Central memory CD8-positive, alpha-beta T cell (primary cell): ENCODE results near the gene MYORG.
A peak's percentile ranks its signal among the peaks of the same experiment; 100 is the strongest.

Experiments used
- ATAC-seq: fragments of 150-1000 bp; cut with Tn5 transposase; replicated peaks from 2 replicates; pipeline ENCODE4 v1.10.0; 2022; ENCODE audit warnings: mild to moderate bottlenecking, moderate FRiP score, moderate number of reproducible peaks; ENCODE audit not compliant: poor library complexity, severe bottlenecking; ENCODE audit errors: extremely low read depth
- DNase-seq, 2 donors: peaks; one replicate each; pipeline ENCODE4 v3.0.0; 2021; ENCODE audit warnings: low spot score in 2 of 2
- H3K27ac Mint-ChIP-seq: one replicate; pipeline ENCODE4 v1.8.0; 2022; ENCODE audit warnings: low read depth, mild to moderate bottlenecking, moderate library complexity, mixed read lengths
- H3K27me3 Mint-ChIP-seq: one replicate; pipeline ENCODE4 v1.8.0; 2022; ENCODE audit warnings: mixed read lengths
- H3K36me3 Mint-ChIP-seq: one replicate; pipeline ENCODE4 v1.8.0; 2022; ENCODE audit warnings: mild to moderate bottlenecking, moderate library complexity, mixed read lengths; ENCODE audit not compliant: insufficient read depth
- H3K4me1 Mint-ChIP-seq: one replicate; pipeline ENCODE4 v1.8.0; 2022; ENCODE audit warnings: mixed read lengths
- H3K4me3 Mint-ChIP-seq: one replicate; pipeline ENCODE4 v1.8.0; 2022; ENCODE audit warnings: mild to moderate bottlenecking, moderate library complexity, mixed read lengths
- H3K9me3 Mint-ChIP-seq: one replicate; pipeline ENCODE4 v1.8.0; 2022; ENCODE audit warnings: mixed read lengths

Gene MYORG

GRCh38 chr9:34334337-34334824 lies 42.3 kb downstream of the MYORG start:
- Mint-ChIP-seq H3K27me3 (no peaks in the 10 kb centered on the region), H3K4me1 (peaks cover 27% of the 10 kb centered on the region), H3K4me3 (no peak overlapping the region), H3K36me3 (peaks cover 14% of the 10 kb centered on the region), H3K9me3 (no peaks in the 10 kb centered on the region), H3K27ac (no peak overlapping the region)
- no peak for ATAC-seq
- no peak for DNase-seq

- no peak for ATAC-seq
- H3K9me3 Mint-ChIP-seq = no peaks in the 10 kb centered on the region
- no peak for DNase-seq
- H3K4me3 Mint-ChIP-seq = no peak overlapping the region
- peaks cover 27% of the 10 kb centered on the region for H3K4me1 Mint-ChIP-seq
- H3K27ac Mint-ChIP-seq = no peak overlapping the region
- H3K27me3 Mint-ChIP-seq = no peaks in the 10 kb centered on the region
- peaks cover 13% of the 10 kb centered on the region for H3K36me3 Mint-ChIP-seq
Observed at GRCh38 chr9:34333836-34334235, 42.9 kb downstream of the MYORG start.

GRCh38 chr9:34332076-34332964 lies 44.4 kb downstream of the MYORG start:
- H3K27ac Mint-ChIP-seq = no peak overlapping the region
- no peak for DNase-seq
- ATAC-seq = no peak
- H3K4me3 Mint-ChIP-seq = peak overlapping the region; percentile 13
- H3K36me3 Mint-ChIP-seq = peaks cover 15% of the 10 kb centered on the region
- H3K4me1 Mint-ChIP-seq = peaks cover 27% of the 10 kb centered on the region
- no peaks in the 10 kb centered on the region for H3K27me3 Mint-ChIP-seq
- no peaks in the 10 kb centered on the region for H3K9me3 Mint-ChIP-seq

- H3K9me3 Mint-ChIP-seq = no peaks in the 10 kb centered on the region
- no peak overlapping the region for H3K27ac Mint-ChIP-seq
- H3K27me3 Mint-ChIP-seq = no peaks in the 10 kb centered on the region
- peaks cover 10% of the 10 kb centered on the region for H3K36me3 Mint-ChIP-seq
- ATAC-seq (no peak), DNase-seq (no peak)
- no peak overlapping the region for H3K4me3 Mint-ChIP-seq
- H3K4me1 Mint-ChIP-seq = peaks cover 27% of the 10 kb centered on the region
Observed at GRCh38 chr9:34331196-34331595, 45.5 kb downstream of the MYORG start.

- H3K27ac Mint-ChIP-seq = peak within 1 kb of the TSS; percentile 98
- H3K4me1 Mint-ChIP-seq = peaks cover 27% of the 10 kb centered on the region
- DNase-seq = peak; percentile 85 to 96
- peak within 1 kb of the TSS; percentile 94 for H3K4me3 Mint-ChIP-seq
- no peaks in the 10 kb centered on the region for H3K9me3 Mint-ChIP-seq
- peaks cover 8% of the 10 kb centered on the region for H3K36me3 Mint-ChIP-seq
- ATAC-seq = peak; percentile 94
- no peaks in the 10 kb centered on the region for H3K27me3 Mint-ChIP-seq
Observed at GRCh38 chr9:34328987-34329832, 47.5 kb downstream of the MYORG start, which contains the start of the genes KIF24 and NUDT2. KIF24 (minus strand) TSS chr9:34329268; CDS start chr9:34311346, 17,922 bp downstream. NUDT2 (plus strand) TSS chr9:34329569; CDS start chr9:34339040, 9,471 bp downstream.

- Mint-ChIP-seq H3K27me3 (no peaks in the 10 kb centered on the region), H3K4me3 (peak overlapping the region; percentile 94), H3K27ac (peak overlapping the region; percentile 98), H3K36me3 (peaks cover 8% of the 10 kb centered on the region), H3K9me3 (no peaks in the 10 kb centered on the region), H3K4me1 (peaks cover 27% of the 10 kb centered on the region)
- no peak for ATAC-seq
- DNase-seq = no peak
Observed at GRCh38 chr9:34328500-34328986, 48.2 kb downstream of the MYORG start.

GRCh38 chr9:34326690-34327089 lies 50.0 kb downstream of the MYORG start:
- Mint-ChIP-seq H3K27ac (no peak overlapping the region), H3K4me3 (no peak overlapping the region), H3K36me3 (peaks cover 8% of the 10 kb centered on the region), H3K9me3 (no peaks in the 10 kb centered on the region), H3K27me3 (no peaks in the 10 kb centered on the region), H3K4me1 (peaks cover 15% of the 10 kb centered on the region)
- no peak for ATAC-seq
- no peak for DNase-seq

- Mint-ChIP-seq H3K27me3 (no peaks in the 10 kb centered on the region), H3K4me1 (no peaks in the 10 kb centered on the region), H3K9me3 (no peaks in the 10 kb centered on the region), H3K27ac (no peak overlapping the region), H3K36me3 (no peaks in the 10 kb centered on the region), H3K4me3 (no peak overlapping the region)
- DNase-seq (no peak), ATAC-seq (no peak)
Observed at GRCh38 chr9:34322899-34323591, 53.7 kb downstream of the MYORG start.

- H3K4me1 Mint-ChIP-seq = no peaks in the 10 kb centered on the region
- H3K27me3 Mint-ChIP-seq = no peaks in the 10 kb centered on the region
- H3K36me3 Mint-ChIP-seq = no peaks in the 10 kb centered on the region
- no peak overlapping the region for H3K4me3 Mint-ChIP-seq
- no peaks in the 10 kb centered on the region for H3K9me3 Mint-ChIP-seq
- H3K27ac Mint-ChIP-seq = no peak overlapping the region
- ATAC-seq = no peak
- DNase-seq = no peak
Observed at GRCh38 chr9:34321451-34321850, 55.2 kb downstream of the MYORG start.

- no peak for ATAC-seq
- Mint-ChIP-seq H3K36me3 (no peaks in the 10 kb centered on the region), H3K9me3 (no peaks in the 10 kb centered on the region), H3K27ac (no peak overlapping the region), H3K27me3 (no peaks in the 10 kb centered on the region), H3K4me3 (no peak overlapping the region), H3K4me1 (no peaks in the 10 kb centered on the region)
- DNase-seq = no peak
Observed at GRCh38 chr9:34318163-34318790, 58.4 kb downstream of the MYORG start.

- H3K4me3 Mint-ChIP-seq = no peak overlapping the region
- no peak for ATAC-seq
- no peaks in the 10 kb centered on the region for H3K9me3 Mint-ChIP-seq
Observed at GRCh38 chr9:34317436-34317835, 59.3 kb downstream of the MYORG start.

More at GRCh38 chr9:34317436-34317835, 59.3 kb downstream of the MYORG start:
- H3K36me3 Mint-ChIP-seq = no peaks in the 10 kb centered on the region
- no peaks in the 10 kb centered on the region for H3K27me3 Mint-ChIP-seq
- no peak overlapping the region for H3K27ac Mint-ChIP-seq
- H3K4me1 Mint-ChIP-seq = no peaks in the 10 kb centered on the region
- DNase-seq = no peak
